Middle frontal gyrus (tissue), 1 donor: ENCODE data around the gene ID3.
A peak's percentile ranks its signal among the peaks of the same experiment; 100 is the strongest.

Experiments used
- DNase-seq: peaks from one replicate; pipeline ENCODE4 v3.0.0-alpha.2; 2015; ENCODE audit warnings: low spot score; ENCODE audit errors: extremely low spot score

Gene ID3

GRCh38 chr1:23566304-23566703 lies 7.0 kb upstream of the ID3 start:
- DNase-seq, result no peak

- no peak for DNase-seq
Observed at GRCh38 chr1:23565776-23566175, 6.5 kb upstream of the ID3 start.

- no peak for DNase-seq
Observed at GRCh38 chr1:23564529-23565122, 5.3 kb upstream of the ID3 start.

- no peak for DNase-seq
Observed at GRCh38 chr1:23563755-23564374, 4.6 kb upstream of the ID3 start.

GRCh38 chr1:23563003-23563402 lies 3.7 kb upstream of the ID3 start:
- DNase-seq, result no peak

- DNase-seq, result peak; percentile 75
Observed at GRCh38 chr1:23562137-23562876, 3.0 kb upstream of the ID3 start.

- no peak for DNase-seq
Observed at GRCh38 chr1:23561813-23562100, 2.5 kb upstream of the ID3 start.

GRCh38 chr1:23561076-23561812 lies 1.9 kb upstream of the ID3 start:
- no peak for DNase-seq

GRCh38 chr1:23559985-23560741 lies 862 bp upstream of the ID3 start:
- DNase-seq, result no peak

- DNase-seq, result no peak
Observed at GRCh38 chr1:23558872-23559135, 497 bp downstream of the ID3 start.

GRCh38 chr1:23558140-23558871 lies 995 bp downstream of the ID3 start:
- DNase-seq, result no peak

- no peak for DNase-seq
Observed at GRCh38 chr1:23557471-23558124, 1.7 kb downstream of the ID3 start.

GRCh38 chr1:23556635-23557470 lies 2.4 kb downstream of the ID3 start:
- DNase-seq, result no peak

GRCh38 chr1:23555986-23556634 lies 3.2 kb downstream of the ID3 start:
- no peak for DNase-seq

GRCh38 chr1:23555270-23555985 lies 3.9 kb downstream of the ID3 start:
- no peak for DNase-seq

GRCh38 chr1:23554481-23555269 lies 4.6 kb downstream of the ID3 start:
- no peak for DNase-seq

- no peak for DNase-seq
Observed at GRCh38 chr1:23554127-23554480, 5.2 kb downstream of the ID3 start.
